Caco-2 (cell line): ENCODE measurements around the gene PAX4. TPM values are rescaled to one million over a fixed set of nuclear protein-coding genes. Genes with fewer than 3 reads are reported as not detected.
"Not testable (repeated sequence)": the region's sequence is repeated elsewhere in the genome, so short reads cannot be mapped to it uniquely, and the experiment has no call there.

Experiments
- BruUV-seq: library from RNA; stranded (reverse); fragments of 400-500 nt; replicated peaks from 2 replicates; lab custom pipeline; 2021; lab: Mats Ljungman, UMichigan
- CTCF ChIA-PET: fragments of 300-600 bp; sonication (Branson Sonifier 250); formaldehyde crosslinking; loops from one replicate; lab custom pipeline; 2022; ENCODE audit warnings: antibody characterized with exemption; lab: Charles Lee
- POLR2A ChIA-PET: fragments of 300-600 bp; sonication (Branson Sonifier 250); formaldehyde crosslinking; loops from one replicate; lab custom pipeline; 2022; ENCODE audit warnings: antibody characterized with exemption; lab: Charles Lee
- DNase-seq, 2 experiments: peaks; one replicate each; pipeline versions ENCODE4 v3.0.0 to v3.0.0-alpha.2; 2020 to 2022
- H3K27me3 ChIP-seq: replicated peaks from 2 replicates; pipeline ENCODE4 v1.6.0; 2011; ENCODE audit warnings: low read length; ENCODE audit not compliant: control insufficient read depth, insufficient read depth
- H3K36me3 ChIP-seq: 2 replicates; pipeline ENCODE4 v1.5.1; 2011; ENCODE audit warnings: low read length; ENCODE audit not compliant: control insufficient read depth, insufficient read depth
- H3K4me1 ChIP-seq: fragments of 250-450 bp; sonication (Bioruptor Pico); 2 replicates; pipeline ENCODE4 v1.5.1; 2020; ENCODE audit warnings: mild to moderate bottlenecking
- H3K4me3 ChIP-seq: 2 replicates; pipeline ENCODE4 v1.5.1; 2011; ENCODE audit warnings: low read depth, mild to moderate bottlenecking, control low read depth, low read length
- H3K9me3 ChIP-seq: fragments of 250-450 bp; sonication (Bioruptor Pico); 2 replicates; pipeline ENCODE4 v1.5.1; 2020; ENCODE audit warnings: mild to moderate bottlenecking, moderate library complexity
- H3K27ac Mint-ChIP-seq: one replicate; pipeline ENCODE4 v1.8.0; 2022; ENCODE audit warnings: mixed read lengths; ENCODE audit not compliant: unreplicated experiment
- H3K27me3 Mint-ChIP-seq: one replicate; pipeline ENCODE4 v1.8.0; 2022; ENCODE audit warnings: mixed read lengths; ENCODE audit not compliant: insufficient read depth, unreplicated experiment
- H3K36me3 Mint-ChIP-seq: one replicate; pipeline ENCODE4 v1.8.0; 2022; ENCODE audit warnings: mild to moderate bottlenecking, mixed read lengths; ENCODE audit not compliant: insufficient read depth, unreplicated experiment
- H3K4me1 Mint-ChIP-seq: one replicate; pipeline ENCODE4 v1.8.0; 2022; ENCODE audit warnings: low read depth, mixed read lengths; ENCODE audit not compliant: unreplicated experiment
- H3K4me3 Mint-ChIP-seq: one replicate; pipeline ENCODE4 v1.8.0; 2022; ENCODE audit warnings: mild to moderate bottlenecking, moderate library complexity, mixed read lengths; ENCODE audit not compliant: unreplicated experiment
- H3K9me3 Mint-ChIP-seq: one replicate; pipeline ENCODE4 v1.8.0; 2022; ENCODE audit warnings: mixed read lengths; ENCODE audit not compliant: unreplicated experiment
- intact Hi-C: fragments of 100-400 bp; cut with micrococcal nuclease; formaldehyde crosslinking; loops from one replicate; pipeline ENCODE4 v1.10.0; 2022; ENCODE audit not compliant: unreplicated experiment
- total RNA-seq: library from RNA; stranded (reverse); gene quantifications from 2 replicates; pipeline ENCODE4 v1.2.3, GENCODE V29; 2022
- TF ChIP-seq, protein P1 (sequence below), 2 experiments: fragments of 200-600 bp in 1 of 2; IDR thresholded peaks; 1 replicate in 1 of 2; 2 replicates in 1 of 2; pipeline versions ENCODE4 v1.5.1 to v1.8.0; 2011 to 2022; ENCODE audit warnings: antibody characterized with exemption in 1 of 2, control low read depth in 1 of 2, inconsistent platforms in 1 of 2, low read depth in 1 of 2, low read length in 1 of 2, mild to moderate bottlenecking in 1 of 2, moderate library complexity in 1 of 2; ENCODE audit not compliant: insufficient read depth in 1 of 2, severe bottlenecking in 1 of 2, unreplicated experiment in 1 of 2

The PAX4 gene
- total RNA-seq, 1 experiment from 2014 or later: not detected

DNA sequence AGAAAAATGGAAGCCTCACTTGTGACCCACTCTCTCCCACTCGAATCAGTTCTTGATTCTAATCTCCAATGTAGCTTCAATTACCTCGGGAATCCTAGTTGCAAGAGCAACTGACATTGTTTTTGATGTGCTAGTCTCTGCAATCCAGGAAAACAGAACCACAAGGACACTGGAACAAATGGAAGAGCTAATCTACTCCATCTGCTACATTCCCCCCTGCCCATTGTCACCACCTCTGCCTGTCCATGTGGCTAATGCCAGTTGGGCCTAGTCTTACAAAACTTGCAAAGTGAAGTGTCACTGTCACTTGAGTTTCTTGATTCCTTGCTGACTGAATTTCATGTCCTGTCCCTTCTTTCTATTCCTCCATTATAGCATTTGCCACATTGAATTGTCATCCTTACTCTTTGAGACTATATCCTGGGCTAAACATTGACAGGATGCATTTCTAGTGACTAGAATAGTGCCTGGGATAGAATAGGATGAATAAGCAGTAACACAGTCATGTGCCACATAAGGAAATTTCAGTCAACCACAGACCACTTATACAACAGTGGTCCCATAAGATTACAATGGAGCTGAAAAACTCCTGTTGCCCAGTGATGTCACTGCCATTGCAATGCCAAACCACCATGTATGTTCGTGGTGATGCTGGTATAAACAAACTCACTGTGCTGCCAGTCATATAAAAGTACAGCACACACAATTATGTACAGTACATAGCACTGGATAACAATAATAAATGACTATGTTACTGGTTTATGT lies 46.0 kb downstream of the PAX4 start:
- no peaks in the 10 kb centered on the region for H3K9me3 ChIP-seq
- CTCF ChIA-PET: no interaction called here
- H3K4me3 ChIP-seq: no peak overlapping the region
- Mint-ChIP-seq H3K4me1 (no peaks in the 10 kb centered on the region), H3K27ac (no peak overlapping the region), H3K27me3 (no peaks in the 10 kb centered on the region), H3K4me3 (no peak overlapping the region), H3K36me3 (no peaks in the 10 kb centered on the region), H3K9me3 (no peaks in the 10 kb centered on the region)
- no peak for DNase-seq
- H3K36me3 ChIP-seq: no peaks in the 10 kb centered on the region
- no peaks in the 10 kb centered on the region for H3K4me1 ChIP-seq
- no TSS peak for BruUV-seq
- POLR2A ChIA-PET: no interaction called here
- no peaks in the 10 kb centered on the region for H3K27me3 ChIP-seq
- intact Hi-C loops: no loop called here
- TF ChIP-seq, protein P1, sequence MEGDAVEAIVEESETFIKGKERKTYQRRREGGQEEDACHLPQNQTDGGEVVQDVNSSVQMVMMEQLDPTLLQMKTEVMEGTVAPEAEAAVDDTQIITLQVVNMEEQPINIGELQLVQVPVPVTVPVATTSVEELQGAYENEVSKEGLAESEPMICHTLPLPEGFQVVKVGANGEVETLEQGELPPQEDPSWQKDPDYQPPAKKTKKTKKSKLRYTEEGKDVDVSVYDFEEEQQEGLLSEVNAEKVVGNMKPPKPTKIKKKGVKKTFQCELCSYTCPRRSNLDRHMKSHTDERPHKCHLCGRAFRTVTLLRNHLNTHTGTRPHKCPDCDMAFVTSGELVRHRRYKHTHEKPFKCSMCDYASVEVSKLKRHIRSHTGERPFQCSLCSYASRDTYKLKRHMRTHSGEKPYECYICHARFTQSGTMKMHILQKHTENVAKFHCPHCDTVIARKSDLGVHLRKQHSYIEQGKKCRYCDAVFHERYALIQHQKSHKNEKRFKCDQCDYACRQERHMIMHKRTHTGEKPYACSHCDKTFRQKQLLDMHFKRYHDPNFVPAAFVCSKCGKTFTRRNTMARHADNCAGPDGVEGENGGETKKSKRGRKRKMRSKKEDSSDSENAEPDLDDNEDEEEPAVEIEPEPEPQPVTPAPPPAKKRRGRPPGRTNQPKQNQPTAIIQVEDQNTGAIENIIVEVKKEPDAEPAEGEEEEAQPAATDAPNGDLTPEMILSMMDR (IDR thresholded peaks at IDR 0.05; ENCODE audit: insufficient read depth in 1 of 2, low read depth in 1 of 2, low read length in 1 of 2, severe bottlenecking in 1 of 2, unreplicated experiment in 1 of 2): no peak

DNA sequence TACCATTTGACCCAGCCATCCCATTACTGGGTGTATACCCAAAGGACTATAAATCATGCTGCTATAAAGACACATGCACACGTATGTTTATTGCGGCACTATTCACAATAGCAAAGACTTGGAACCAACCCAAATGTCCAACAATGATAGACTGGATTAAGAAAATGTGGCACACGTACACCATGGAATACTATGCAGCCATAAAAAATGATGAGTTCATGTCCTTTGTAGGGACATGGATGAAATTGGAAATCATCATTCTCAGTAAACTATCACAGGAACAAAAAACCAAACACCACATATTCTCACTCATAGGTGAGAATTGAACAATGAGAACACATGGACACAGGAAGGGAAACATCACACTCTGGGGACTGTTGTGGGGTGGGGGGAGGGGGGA lies 49.9 kb downstream of the PAX4 start:
- CTCF ChIA-PET, H3K9me3 ChIP-seq, BruUV-seq, DNase-seq, H3K27me3 Mint-ChIP-seq, H3K4me1 Mint-ChIP-seq, H3K27ac Mint-ChIP-seq, H3K36me3 Mint-ChIP-seq, H3K4me3 ChIP-seq, H3K36me3 ChIP-seq, H3K4me3 Mint-ChIP-seq, intact Hi-C loops, H3K27me3 ChIP-seq, POLR2A ChIA-PET, H3K4me1 ChIP-seq: not testable (repeated sequence)
- H3K9me3 Mint-ChIP-seq: peaks cover 30% of the 10 kb centered on the region

DNA sequence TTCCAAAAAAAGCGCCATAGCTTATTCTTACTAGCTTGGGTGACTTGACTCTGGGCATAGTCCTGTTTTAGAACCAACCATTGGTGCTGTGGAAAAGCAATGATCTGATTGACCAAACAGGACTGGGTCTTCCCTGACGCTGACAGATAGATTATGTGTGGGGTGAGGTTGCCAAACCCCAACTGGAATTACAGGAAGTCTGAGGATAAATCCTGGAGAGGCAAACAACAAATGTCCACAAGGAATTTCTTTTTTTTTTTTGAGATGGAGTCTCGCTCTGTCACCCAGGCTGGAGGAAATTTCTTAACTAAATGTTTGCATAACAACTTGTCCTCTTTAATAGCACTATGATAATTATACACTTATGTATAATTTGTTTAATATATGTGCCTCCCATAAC lies 51.7 kb downstream of the PAX4 start:
- no peak overlapping the region for H3K4me3 Mint-ChIP-seq
- H3K9me3 Mint-ChIP-seq: peaks cover 33% of the 10 kb centered on the region
- intact Hi-C loops: no loop called here

More for the DNA sequence above, 51.7 kb downstream of the PAX4 start:
- H3K36me3 Mint-ChIP-seq: no peaks in the 10 kb centered on the region
- no TSS peak for BruUV-seq
- H3K27me3 ChIP-seq: no peaks in the 10 kb centered on the region
- DNase-seq: no peak
- H3K4me1 ChIP-seq: no peaks in the 10 kb centered on the region
- H3K9me3 ChIP-seq: no peaks in the 10 kb centered on the region
- no peaks in the 10 kb centered on the region for H3K36me3 ChIP-seq
- H3K27ac Mint-ChIP-seq: no peak overlapping the region
- ChIA-PET CTCF (no interaction called here), POLR2A (no interaction called here)
- no peaks in the 10 kb centered on the region for H3K27me3 Mint-ChIP-seq
- no peak overlapping the region for H3K4me3 ChIP-seq
- no peaks in the 10 kb centered on the region for H3K4me1 Mint-ChIP-seq
- TF ChIP-seq, protein P1 (IDR thresholded peaks at IDR 0.05; ENCODE audit: insufficient read depth in 1 of 2, low read depth in 1 of 2, low read length in 1 of 2, severe bottlenecking in 1 of 2, unreplicated experiment in 1 of 2): no peak

Other genes starting within 250 kb of the PAX4 start
- gene ZNF800, start 225.4 kb downstream of the PAX4 start, total RNA-seq: 17.3 and 18.7 TPM in 2 replicates
- 23.0 and 26.6 TPM in 2 replicates for gene GCC1, start 32.5 kb downstream of the PAX4 start, total RNA-seq
- 162 and 172 TPM in 2 replicates for gene ARF5, start 29.7 kb downstream of the PAX4 start, total RNA-seq
- gene FSCN3, start 24.4 kb downstream of the PAX4 start, total RNA-seq: 1.6 and 2.2 TPM in 2 replicates
- 274 and 276 TPM in 2 replicates for gene SND1, start 34.1 kb upstream of the PAX4 start, total RNA-seq